NCI-H2029 (cell line): ENCODE data around the gene MAST4.
A peak's percentile ranks its signal among the peaks of the same experiment; 100 is the strongest.

Experiments used
- DNase-seq: peaks from one replicate; lab custom pipeline; 2025; lab: John Stamatoyannopoulos, UW

The MAST4 gene

DNA sequence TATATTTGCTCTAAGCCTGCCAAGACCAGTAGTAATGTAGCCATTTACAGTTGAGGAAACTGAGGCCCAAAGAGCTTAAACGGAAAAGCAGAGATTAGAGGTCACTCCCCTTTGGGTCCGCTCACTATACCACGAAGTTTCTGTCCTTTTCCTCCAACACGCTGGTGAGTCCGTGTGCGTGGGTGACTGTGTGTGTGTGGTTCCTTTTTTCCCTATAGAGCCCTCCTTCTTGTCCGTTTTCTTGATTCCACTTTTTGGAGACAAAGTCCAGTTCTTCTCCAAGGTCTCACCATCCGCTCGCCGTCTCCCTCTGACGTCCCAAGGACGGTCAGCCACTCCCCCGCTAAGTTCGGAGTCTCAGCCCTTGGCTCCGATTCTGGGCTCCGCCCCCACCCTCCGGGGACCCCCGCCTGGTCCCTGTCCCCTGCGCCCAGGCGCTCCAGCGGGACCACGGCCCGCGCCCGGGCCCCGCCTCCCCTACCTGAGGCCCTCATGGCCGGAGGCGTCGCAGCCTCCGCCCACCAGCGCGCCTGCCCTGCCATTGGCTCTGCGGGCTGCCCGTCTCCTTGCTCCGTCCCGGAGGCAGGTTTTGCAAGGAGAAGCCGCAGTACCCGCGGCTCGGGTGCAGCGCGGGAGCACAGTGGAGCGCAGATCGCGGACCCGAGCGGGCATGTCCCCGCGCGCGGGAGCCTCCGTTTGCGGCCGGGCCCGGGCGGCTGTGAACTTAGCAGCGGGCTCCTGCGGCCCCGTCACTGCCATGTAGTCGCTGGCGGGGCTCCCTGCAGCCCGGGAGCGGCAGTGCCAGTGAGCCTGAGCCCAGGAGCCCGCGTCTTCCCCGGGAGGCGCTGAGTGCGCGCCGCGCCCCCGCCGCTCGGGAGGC lies at the start of gene MAST4:
Gene MAST4, plus strand, starts transcription at position 638 of the 880 bp plus-strand sequence. CDS start 263 bp downstream, outside the sequence.
- peak; percentile 86 for DNase-seq

DNA sequence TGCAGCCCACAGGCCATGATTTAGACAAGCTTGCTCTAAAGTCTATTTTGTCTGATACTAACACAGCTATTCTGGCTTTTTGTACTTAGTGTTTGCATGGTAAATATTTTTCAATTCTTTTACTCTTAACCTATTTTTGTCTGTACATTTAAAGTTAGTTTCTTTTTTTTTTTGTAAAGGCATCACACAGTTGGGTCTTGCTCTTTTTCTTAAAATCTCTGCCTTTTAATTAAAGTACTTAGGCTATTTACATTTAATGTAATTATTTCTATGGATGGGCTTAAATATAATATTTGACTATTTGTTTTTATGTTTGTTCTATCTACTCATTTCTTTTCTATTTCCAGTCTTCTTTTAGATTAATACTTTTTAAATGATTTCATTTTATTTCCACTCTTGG lies 49.7 kb upstream of the MAST4 start:
- no peak for DNase-seq

DNA sequence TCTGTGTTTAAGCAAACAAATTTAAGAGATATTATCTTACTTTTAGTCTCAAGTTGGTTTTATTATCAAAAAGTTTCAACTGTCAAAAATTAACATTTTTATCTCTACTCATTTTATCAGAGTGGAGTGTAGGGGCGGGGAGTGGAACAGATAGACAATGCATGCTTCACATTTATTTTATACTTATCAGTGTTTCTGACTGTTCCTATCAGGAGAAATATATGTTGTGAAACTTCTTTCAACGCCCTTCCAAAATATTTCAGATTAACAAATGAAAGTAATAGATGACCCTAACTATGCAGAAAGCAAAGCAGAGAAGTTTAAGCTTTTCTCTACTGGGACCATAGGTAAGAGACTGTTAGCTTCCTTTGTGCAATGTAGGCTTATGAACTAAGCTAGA lies 44.9 kb upstream of the MAST4 start:
- DNase-seq: no peak

DNA sequence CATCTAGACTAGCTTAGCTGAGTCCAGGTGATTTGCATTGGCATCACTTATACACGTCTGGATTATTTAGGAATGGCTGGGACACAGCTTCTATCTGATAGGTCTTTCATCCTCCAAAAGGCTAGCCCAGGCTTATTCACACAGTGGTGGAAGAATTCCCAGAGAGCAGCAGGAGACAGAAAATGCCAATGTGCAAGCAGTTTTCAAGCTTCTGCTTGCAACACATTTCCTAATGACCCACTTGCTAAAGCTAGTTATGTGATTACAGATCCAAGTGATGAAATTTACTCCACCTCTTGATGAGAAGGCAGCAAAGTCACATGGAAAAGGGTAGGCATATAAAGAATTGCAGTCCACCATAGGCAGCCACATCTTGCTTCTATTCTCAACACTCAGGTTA lies 44.2 kb upstream of the MAST4 start:
- DNase-seq: no peak

DNA sequence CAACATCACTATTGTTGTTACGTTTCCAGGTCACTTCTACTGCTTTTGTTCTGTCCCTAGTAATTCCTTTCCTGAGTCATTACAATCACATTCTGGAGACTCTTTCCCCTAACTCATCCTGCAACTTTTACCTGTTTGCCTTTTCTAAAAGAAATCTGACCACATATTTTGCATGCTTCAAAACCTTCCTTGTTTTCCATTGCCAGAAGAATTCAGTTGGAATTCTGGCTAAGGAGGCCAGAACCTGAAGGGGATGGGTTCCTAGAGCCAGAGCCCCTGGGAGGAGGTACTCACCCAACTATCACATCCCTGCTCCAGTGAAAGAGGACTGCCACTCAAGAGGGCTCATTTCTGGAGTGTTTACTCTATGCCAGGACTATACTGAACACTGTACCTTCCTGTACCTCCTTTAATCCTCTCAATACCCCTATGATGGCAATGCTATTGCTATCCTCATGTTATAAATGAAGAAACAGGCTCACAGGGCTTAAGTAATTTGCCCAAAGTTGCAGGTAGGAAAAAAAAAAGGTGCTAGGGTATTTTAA lies 42.8 kb upstream of the MAST4 start:
- DNase-seq: no peak

DNA sequence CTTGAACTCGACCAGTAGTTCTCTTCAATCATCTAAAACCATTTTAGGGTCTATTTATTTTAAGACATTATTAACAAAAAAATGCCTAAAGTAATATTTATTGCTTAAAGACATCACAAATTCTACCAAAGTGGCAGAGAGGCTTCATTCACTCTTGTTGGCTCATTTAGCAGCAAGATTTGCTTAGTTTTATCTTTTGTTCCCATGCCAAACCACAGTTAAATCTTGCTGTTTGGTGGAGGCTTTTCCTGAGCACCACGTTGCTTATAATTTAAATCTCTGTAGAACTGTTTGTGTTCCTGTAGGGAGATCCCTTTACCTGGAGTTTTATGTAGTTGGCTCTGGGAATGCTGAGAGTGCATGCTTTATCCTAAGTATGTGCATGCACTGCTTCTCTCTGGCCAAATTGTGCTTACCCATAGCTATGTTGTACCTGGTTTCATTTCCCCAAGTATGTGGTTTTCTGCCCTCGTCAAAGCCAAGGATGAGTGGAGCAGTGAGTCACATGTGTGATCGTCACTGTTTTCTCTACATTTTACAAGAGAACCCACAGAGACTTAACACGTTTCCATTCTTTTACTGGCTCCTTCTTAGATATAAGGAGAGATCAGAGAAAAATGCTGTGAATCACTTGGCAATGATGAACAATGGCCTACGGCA lies 42.1 kb upstream of the MAST4 start:
- peak; percentile 24 for DNase-seq

DNA sequence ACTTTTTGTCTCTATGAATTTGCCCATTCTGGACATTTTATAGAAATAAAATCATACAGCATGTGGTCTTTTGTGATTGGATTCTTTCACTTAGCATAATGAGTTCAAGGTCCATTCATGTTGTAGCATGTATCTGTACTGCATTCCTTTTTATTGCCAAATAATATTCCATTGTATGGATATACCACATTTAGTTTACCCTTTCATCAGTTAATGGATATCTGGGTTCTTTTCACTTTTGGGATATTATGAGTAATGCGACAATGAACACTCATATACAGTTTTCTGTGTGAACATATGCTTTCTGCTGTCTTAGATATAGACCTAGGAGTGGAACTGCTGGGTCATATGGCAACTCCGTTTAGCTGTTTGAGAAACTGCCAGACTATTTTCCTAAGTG lies 41.3 kb upstream of the MAST4 start:
- no peak for DNase-seq

DNA sequence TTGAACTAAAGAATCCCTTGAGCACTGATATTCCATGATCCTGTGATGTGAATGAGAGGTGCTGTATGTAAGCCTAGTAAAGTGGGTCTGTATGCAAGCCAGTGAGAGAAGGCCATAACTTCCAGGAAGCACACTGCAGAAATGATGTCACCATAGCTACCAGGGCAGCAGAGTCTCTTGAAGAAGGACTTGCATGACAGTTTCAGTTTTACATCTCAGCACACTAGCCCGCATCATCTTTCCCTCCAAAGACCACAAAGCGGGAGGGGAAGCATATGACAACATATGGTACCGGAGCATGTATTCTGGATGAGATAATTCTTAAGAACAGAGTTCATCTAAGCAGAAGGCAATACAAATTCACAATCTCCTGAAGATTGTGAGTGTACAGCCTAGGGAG lies 37.6 kb upstream of the MAST4 start:
- DNase-seq: peak; percentile 31

DNA sequence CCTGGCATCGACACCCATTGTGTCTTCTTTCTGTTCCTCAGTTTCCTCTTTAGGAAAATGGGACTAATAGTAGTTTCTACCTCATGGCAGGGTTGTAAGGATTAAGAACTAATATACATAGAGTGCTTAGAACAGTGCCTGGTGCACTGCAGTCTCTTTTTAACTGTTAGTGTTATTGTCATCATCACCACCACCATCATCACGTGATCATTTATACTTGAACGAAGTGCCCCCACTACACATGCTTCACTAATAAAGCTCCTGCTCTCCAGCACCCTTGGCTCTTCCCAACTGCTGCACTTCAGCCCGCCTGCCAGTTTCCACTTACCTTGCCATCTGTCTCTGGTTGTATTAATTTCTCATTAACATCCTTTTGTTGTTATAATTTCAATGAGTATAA lies 35.8 kb upstream of the MAST4 start:
- DNase-seq: no peak

DNA sequence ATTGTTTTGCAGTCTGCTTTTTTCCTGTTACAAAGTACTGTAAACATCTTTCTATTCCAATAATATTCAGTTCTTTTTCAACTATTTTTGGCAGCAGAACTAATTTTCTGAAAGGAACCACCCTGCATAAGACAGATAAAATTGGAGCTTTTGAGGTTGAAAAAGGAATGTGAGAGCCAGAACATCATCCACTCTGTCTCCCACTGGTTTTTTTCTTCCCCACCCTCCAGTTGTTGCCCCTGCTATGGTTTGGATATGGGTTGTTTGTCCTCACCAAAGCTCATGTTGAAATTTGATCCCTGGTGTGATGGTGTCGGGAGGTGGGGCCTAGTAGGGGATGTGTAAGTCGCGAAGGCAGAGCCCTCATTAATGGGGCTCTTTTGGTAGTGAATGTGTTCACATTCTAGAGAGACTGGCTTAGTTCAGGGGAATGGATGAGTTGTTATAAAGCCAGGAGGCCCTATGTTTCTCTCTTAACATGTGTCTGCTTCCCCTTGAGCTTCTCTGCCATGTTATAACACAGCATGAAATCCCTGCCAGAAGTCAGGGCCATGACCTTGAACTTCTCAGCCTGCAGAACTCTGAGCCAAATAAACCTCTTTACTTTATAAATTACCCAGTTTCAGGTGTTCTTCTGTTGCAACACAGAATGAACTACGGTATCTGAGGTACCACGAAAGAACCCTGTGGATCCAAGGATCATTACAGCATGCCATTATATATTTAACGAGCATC lies 34.8 kb upstream of the MAST4 start:
- no peak for DNase-seq

DNA sequence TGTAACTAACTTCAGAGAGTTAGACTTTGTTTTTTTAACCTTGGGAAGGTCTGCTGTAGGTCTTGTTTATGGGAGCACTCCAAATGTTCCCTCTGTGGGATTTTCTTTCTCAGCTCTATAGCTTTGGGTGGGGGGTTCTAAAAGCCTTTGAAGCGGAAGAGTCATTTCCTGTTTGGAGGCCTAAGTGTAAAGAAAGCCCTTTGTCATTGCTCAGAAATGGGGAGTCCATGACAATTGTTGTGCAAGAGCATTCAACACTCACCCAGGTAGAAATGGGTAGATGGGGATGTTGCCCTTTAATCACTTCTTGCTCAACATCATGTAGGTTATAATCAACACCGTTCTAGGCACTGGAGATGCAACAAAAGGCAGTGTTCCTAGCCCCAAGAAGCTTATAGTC lies 30.3 kb upstream of the MAST4 start:
- no peak for DNase-seq

DNA sequence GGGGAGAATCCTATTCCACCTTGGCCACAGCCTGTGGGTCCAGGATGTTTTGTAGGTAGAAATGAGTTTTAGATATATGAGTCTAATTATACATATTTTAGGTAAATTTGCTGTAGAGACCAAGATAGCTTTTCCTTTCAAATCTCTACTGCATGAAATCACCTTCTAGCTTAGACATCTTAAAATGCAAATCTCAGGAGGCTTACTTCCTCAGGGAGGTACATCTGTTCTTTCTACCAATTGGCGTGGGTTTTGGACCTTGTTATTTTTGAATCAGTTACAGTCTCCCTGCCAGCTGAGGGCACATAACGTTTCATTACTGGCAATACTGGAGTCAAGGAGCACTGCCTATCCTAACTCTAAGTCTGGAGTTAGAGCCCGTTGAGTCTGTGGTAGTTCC lies 28.7 kb upstream of the MAST4 start:
- DNase-seq: no peak

DNA sequence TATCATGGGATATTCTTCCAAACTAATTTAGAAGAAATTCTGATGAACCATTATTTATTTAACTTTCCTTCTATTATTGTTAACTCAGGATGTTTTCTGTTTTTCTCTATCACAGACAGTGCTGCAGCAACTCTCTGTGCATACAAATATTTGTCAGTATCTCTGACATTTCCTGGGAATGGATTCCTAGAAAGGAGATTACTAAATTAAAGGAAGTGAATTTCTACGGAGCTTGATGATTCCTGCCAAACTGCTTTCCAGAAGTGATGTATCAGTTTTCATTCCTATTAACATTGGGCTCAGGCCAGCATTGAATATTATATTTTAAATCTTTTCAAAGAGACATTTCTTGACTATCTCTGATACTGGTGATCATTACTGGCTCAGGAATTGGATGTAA lies 26.0 kb upstream of the MAST4 start:
- peak; percentile 15 for DNase-seq

DNA sequence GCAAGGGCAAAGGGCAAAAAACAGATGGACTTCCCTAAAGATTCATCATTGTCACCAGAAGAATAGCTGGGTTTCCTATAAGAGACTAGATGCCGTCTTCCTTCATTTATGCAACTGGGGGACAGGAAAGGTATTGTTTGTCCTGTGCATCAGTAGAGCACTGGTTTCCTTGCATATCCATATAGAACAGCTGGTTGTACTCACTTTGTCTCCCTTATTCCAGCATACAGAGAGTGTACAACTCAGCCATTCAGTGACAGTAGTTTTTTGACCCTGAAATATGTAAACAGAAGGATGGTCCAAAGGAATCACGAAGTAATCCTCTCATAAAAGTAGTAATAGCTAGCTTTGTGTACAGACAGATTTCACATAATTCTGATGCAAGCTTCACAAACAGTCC lies 22.5 kb upstream of the MAST4 start:
- no peak for DNase-seq

DNA sequence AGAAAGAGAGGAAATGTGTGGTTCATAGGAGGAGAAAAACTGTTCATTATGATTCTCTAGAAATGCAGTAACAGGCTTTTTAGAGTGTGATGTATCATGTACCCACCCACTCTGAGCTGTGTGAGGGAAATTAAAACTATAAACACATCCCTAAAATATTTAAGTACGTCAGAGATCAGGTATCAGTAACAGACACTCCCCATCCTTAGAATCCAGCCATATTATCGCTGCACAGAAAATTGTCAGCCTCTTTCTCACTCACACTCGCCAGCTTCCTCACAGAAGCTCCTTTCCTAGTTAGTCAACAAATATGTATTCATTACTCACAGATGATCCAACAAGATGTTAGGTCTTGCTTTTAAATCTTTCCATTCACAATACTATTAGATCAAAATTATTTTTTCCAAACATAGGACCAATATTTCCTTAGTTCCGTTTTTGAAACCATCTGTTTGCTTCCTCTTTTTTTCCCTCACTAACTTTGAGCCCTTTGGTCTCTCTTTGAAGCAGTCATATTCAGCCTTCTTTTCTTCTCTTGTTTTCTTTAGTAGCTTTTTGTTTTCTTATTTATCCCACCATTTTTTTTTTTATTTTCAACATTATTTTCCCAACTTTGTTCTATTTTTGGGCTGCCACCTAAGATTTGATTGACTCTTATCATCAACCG lies 13.6 kb upstream of the MAST4 start:
- no peak for DNase-seq

DNA sequence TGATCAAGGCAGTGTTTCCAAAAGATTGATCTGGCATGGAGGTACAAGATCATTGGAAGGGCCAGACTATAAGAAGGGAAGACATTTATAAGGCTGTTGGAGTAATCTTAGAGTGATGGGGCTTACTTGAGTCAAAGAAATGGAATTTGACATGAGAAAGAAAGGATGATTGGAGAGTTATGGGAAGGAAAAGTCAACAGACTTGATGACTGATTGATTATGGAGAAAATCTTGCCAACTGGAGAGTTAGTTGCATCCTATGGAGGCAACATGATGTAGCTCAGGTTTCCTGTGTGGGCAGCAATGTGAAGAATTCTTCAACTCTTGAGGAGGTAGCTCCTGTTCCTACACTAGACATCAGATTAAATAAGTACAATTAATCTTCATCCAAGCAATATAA lies 10.9 kb upstream of the MAST4 start:
- no peak for DNase-seq

DNA sequence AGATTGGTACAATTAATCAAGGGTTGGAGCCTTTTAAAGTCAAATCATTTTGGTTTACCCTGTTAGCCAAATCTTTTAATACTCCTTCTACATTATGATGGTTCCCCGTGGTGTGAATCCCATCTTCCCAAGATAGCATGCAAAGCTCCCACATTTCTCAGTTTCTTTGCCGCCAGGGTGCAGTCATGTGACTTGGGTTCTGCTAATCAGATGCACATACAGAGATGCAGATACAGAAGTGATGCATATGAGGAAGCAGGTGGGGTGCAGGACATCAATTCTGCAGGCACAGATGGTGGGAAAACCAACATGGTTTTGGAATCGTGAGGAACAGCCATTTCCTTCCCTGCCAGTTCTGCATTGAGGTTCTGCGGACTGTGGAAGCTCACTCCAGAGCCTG lies 8.4 kb upstream of the MAST4 start:
- DNase-seq: no peak

DNA sequence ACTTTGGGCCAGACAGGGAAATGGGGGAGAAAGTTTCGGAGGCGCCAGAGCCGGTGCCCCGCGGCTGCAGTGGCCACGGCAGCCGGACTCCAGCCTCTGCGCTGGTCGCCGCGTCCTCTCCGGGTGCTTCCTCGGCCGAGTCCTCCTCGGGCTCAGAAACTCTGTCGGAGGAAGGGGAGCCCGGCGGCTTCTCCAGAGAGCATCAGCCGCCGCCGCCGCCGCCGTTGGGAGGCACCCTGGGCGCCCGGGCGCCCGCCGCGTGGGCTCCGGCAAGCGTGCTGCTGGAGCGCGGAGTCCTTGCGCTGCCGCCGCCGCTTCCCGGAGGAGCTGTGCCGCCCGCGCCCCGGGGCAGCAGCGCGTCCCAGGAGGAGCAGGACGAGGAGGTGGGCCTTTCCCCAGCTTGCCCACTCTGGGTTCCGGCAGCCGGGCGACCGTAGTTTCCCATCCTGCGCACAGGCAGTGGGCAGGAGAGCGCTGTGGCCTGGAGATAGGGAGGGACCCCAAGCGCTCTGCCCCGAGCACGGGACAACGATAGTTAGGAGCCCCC lies 516 bp downstream of the MAST4 start:
- peak; percentile 47 for DNase-seq

DNA sequence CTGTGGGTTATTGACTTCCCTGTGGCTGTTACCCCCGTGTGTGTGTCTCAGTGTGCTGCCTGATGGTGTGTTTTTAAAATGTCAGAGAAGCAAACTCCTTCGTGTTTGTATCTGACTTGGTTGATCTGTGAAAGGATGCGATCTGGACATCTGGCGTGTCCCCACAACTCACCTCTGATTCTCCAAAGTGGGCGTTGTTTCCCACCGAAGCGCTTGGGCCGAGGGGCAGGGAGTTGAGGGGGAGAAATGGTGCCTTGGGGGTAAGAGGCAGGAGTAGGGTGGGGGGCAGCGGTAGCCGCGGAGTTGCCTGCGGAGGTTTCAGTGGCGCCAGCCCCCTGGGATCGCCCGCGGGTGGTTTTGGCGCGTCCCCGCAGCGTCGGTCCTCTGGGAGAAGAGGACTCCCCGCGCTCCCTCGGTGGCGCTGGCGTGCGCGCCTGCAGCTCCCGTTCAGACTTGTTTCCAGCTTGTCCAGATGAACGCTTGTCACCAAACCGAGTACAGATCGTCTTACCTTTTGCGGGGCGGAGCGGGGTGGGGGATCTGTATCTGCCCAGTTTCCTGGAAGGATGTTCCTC lies 1.1 kb downstream of the MAST4 start:
- peak; percentile 66 for DNase-seq

DNA sequence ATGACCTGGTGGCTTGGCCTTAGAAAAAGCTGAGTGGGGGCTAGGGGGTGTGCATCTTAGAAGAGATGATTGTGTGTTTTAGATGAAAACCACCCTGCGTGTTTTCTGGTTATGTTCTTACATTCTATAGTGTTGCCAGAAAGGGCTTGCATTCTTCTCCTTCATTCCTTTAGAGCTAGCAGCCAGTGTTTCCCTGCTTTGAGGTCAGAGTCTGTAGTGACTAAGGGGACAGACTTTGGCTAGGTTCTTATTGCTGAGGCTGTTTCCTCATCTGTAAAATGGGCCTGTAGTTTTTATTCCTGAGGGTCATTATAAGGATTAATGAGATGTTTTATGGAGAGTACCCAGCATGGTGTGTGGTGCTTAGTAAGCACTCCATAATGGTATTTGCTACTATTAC lies 6.4 kb downstream of the MAST4 start:
- DNase-seq: no peak

DNA sequence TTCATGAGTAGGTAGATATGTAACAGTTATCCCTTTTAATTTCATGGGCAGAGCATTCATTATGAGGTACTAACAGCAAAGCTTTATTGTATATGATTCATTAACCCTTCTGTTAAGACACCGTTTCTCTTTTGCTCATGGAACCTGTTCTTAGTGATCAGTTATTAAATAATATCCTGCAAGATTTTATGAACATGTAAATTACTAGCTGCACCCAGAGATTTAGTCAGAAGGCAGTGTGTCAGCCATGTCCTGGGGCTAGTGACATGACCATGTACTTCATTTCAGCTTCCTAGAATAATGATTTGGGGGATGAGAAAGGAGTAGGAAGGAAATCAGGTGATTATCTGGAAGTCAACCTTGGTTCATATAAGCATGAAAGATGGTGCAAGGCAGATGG lies 7.0 kb downstream of the MAST4 start:
- DNase-seq: no peak
